Keratinocyte (primary cell): ENCODE data around the gene SPATA12.

Source experiments
- CTCF ChIP-seq, 3 experiments: IDR thresholded peaks in 1 of 3; conservative IDR thresholded peaks in 1 of 3; optimal IDR thresholded peaks in 1 of 3; 2 replicates in 2 of 3; 3 replicates in 1 of 3; pipeline versions ENCODE3 to v1.5.1; 2011; ENCODE audit warnings: low read length in 3 of 3, mild to moderate bottlenecking in 3 of 3, moderate library complexity in 2 of 3, control low read depth in 1 of 3, inconsistent platforms in 1 of 3; ENCODE audit not compliant: insufficient read depth in 2 of 3; ENCODE audit errors: extremely low read depth in 1 of 3
- EZH2 ChIP-seq: IDR thresholded peaks from one replicate; pipeline ENCODE4 v1.6.1; 2012; ENCODE audit warnings: inconsistent platforms, mild to moderate bottlenecking, low read length, moderate library complexity

DNA sequence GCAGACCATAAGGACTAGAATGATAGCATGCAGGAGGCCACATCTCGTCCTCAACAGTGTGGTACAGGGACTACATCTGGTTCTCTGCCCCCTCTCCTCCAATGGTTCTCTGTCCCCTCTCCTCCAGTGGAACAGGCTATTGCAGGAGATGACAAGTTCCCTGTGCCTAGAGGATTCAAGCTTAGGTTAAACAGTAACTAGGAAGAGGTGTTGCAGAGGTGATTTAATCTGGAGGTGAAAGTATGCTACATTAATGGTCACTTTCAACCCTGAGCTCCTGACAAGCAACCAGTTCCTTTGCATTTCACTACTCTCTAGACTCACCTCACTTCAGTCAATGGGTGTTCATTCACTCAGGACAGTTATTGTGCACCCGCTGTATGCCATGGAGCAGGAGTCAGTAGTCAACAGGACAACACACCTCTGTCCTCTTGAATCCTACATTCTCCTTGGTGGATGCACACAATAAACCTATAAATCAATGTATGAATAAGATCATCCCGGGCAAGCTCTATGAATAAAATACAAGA, 16.0 kb downstream of the SPATA12 start:
- TF ChIP-seq EZH2 (no peak), CTCF (optimal IDR thresholded peaks at IDR 0.05 in 1 of 3, IDR thresholded peaks at IDR 0.05 in 1 of 3, conservative IDR thresholded peaks at IDR 0.05 in 1 of 3; ENCODE audit: extremely low read depth in 1 of 3, insufficient read depth in 2 of 3, low read length in 3 of 3) (no peak)
